Stimulated activated CD4-positive, alpha-beta T cell treated with anti-CD3 and anti-CD28 coated beads, Interleukin-12 subunit alpha, Interleukin-12 subunit beta, amount 100 ng/mL, for 24 hours (primary cell): ENCODE results near the gene DNAJB13.

Source experiments
- DNase-seq, 2 experiments: peaks; one replicate each; pipeline ENCODE4 v3.0.0-alpha.2; 2020; ENCODE audit warnings: low read depth in 2 of 2

The DNAJB13 gene

DNA sequence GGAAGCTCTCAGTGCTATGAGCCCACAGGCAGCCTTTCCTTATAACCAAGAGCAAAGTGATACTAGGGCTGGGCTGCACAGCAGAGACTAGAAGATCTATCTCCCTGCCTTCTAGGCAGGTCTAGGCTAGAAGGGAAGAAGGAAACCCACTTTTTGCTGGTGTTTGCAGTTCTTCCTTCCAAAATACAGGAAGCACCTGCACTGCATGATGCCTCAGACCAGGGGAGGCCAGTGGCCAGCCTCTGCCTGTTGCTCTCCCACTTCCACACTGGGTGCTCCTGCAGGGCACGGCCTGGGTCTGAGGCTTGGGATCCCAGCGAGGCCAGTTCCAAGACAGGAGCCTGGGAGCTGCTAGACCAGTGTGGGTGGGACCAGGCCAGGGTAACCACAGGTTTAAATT lies 64.1 kb downstream of the DNAJB13 start:
- no peak for DNase-seq

DNA sequence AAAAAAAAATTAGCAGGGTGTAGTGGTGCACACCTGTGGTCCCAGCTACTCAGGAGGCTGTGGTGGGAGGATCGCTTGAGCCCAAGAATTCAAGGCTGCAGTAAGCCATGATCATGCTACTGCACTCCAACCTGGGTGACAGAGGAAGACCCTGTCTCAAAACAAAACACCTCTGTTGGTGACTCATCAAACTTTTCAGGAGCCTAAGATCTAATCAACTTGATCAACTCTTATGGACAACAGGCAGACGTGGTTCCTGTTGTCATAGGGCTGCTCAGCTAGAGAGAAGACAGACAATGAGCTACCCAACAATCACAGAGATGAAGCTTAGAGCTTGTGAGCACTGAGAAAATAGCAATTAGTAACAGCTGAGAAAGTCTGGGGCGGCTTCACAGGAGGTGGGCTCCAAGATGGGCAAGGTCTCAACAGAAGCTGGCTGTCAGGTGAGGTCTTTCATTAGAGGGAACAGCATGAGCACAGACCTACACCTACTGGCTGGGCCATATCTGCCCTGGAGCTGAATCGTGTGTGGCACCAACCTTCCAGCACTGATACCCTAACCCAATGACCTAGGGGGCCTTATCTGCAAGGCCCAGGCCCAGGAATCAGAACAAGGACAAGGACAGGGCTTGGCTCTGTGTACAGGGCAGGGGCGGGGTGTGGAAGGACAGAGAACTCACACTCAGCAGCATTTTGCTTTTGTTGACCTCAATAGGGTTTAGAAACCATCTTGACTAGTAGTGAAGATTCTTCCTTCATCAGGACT lies 65.3 kb downstream of the DNAJB13 start:
- no peak for DNase-seq

DNA sequence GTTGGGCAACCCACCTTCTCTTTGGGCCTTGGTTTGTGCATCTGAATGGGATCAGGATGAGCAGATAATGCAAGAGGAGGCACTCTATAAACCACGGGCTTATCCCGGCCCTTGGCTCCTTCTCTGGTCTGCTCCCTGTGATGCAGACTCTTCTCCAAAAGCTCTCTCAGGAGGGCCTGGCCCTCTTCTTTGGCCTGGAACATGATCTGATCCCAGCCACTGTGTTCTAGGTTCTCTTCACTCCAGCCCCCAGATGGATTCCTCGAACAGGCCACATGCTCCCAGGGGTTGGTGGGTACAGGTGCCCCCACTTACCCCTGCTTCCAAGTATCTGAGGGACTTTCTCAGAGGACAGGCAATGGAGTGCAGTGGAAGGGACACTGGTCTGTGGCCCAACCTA lies 66.8 kb downstream of the DNAJB13 start:
- no peak for DNase-seq

DNA sequence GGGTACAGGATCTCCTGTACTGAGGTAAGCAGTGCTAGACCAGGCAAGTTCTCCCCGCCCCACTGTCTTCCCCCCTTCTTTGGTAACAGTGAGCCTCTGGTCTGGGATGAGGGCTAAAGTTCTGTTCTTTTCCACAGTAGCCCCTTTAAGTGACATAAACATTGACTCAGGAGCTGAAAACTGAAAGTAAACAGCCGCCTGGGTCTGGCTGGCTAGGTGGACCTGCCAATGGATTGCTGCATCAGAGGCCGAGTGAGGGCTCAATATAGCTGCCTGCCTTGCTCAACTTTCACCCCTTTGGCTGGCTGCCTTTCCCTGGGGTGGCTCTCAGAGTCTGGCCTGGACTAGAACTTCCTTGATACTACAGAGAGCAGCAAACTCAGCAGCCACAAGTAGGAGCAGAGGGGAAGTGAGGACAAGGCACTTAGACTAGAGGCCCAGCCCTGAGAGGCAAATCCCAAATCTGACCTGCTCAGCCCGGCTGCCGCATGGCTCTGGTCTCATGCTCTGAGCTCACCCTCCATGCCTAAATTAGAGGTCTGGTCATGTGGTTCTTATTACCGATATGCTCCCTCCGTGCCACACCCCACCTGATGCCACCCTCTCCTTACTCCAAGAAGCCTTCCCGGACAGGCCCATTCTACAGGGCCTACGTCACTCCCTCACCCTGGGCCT lies 67.6 kb downstream of the DNAJB13 start:
- DNase-seq, result no peak

DNA sequence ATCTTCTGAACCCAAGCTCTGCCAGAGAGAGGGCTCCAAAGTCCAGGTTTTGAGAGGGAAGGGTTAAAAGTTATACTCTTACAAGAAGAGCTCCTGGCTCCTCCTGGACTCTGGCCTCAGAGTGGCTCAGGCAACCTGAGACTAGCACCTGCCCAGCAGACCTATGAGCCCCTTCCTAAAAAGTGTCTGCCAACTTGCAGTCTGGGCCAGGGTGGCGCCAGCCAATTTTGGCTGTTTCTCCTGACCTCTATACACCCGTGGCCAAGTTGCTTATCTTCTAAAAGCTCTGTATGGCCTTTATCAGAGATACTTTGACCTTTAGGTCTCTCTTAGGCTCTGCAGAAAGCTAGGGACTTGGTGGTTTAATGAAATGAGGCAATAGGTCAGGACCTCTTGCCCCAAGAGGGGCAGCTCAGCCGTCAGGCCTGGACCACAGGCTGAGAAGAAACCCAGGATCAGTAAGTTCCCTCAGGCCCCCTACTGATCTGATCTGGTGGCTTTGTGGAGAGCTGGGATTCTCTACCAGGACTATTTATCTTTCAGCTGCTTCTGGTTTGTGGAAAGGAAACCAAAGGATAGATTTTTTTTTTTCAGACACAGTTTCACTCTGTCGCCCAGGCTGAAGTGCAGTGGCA lies 68.4 kb downstream of the DNAJB13 start:
- DNase-seq, result no peak

DNA sequence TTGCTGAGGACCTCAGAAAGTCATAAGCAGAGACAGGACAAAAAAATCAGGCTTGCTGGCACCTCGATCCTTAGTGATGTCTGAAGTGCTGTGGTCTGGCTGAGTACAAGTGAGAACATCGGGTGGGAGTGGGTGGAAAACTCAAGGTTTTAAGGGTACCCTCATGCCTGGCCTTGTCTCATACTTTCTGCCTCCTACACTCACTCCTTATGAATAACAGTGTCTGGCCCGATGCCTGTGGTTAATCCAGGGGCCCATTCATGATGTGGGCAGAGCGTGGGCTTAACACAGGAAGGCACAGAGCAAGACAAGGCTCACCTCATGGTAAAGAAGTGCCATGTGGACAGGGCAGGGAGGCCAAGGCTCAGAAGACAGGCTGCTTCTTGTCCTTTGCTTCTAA lies 69.0 kb downstream of the DNAJB13 start:
- peak; percentile 31 to 63 for DNase-seq
